GM19238 (cell line): Measurements from ENCODE around the gene UGT1A7.

Source experiments
- DNase-seq: peaks from one replicate; pipeline ENCODE4 v3.0.0; 2011; ENCODE audit warnings: low spot score; ENCODE audit not compliant: insufficient read length

The UGT1A7 gene

DNA sequence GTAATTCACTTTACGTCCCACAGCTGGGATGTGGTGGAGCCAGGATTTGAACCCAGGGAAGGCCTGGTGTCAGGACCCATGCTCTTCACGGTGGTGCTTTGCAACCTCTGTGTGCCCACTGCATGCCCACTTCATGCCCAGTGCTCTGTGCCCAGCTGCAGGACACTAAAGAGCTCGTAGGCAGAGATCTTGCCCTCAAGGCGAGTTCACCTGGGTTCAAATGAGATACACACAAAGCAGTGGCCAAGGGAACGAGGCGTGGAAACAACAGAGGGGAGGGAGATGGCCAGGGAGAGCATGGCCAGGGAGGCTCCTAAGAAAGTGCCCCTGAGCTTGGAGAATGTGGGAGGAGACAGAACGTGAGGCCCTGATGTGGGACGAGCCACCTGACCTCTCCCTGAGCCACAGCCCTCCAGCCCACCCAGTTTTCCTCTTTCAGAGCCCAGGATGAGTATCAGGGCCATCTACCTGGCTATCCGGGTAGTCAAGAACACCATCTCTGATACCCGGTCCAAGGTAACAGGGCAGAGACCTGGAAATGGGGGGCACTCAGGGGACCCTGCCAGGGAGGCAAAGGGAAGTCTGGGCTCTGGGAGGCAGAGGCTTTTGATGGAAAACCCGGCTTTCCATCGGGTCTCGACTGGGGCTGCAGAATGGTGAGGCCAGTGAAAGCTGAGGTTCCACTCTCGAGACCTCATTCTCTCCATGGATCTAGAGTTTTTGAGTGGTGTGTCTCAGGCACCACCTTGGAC is 116.8 kb downstream of the UGT1A7 start:
- DNase-seq: no peak

DNA sequence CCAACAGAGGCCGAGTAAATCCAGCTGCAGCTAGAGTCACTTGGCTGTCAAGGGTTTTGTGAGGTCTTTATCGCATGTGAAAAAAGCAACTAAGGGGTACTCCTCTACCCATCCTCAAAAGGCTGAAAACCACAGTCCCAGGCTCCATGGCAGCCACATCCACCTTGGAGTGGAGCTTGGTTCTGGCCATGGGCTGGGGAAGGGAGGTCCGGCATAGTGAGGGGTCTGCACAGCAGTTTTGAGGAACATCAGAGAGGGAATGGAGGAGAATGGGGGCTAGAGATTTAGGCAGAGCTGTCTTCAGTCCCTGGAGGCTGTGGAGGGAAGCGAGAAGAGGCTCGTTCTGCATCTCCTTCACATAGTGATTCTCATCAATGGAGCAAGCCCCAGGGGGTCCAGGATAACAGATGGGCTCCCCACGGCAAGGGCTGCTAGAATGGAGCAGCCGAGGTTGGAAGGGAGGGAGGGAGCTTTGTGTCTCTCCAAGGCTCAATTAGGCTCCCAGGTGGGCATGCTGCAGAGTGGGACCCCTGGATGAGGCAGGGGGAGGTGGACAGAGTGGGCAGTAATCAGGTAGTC is 117.5 kb downstream of the UGT1A7 start:
- DNase-seq: no peak

DNA sequence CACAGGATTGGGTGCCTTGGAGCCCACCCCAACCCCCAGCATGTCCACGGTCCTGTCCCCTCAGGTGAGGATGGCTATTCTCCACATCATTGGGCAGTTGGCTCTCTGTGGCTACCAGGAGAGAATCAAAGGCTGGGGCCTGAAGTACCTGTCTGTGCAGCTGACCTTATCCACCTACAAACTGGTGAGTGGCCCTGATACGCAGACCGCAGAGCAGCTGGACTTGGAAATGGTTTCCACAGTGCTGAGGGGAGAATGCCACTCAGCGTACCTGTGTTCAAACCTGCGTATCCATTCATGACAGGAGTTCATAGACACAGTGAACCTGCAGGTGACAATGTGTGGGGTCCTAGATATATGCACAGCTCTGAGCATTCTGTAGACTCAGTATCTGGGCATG is 118.0 kb downstream of the UGT1A7 start:
- DNase-seq: no peak

DNA sequence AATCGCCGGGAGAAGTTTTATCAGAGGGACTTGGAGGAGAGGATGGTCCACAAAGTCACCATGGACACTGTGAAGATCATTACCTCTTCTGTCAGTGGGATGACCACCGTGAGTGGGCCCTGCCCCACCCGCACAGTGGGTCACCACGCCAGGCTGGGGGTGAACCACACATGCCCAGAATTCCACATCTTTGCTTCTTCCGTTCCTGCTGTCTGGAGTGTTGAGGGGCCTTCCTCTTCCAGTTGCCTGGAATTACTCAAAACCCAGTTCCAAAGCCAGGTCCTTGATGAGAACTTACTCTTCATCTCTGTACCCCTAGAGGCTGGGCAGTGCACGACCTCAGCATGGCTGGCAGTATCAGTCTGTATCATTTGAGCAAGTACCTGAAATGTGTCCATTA is 118.5 kb downstream of the UGT1A7 start:
- DNase-seq: no peak

DNA sequence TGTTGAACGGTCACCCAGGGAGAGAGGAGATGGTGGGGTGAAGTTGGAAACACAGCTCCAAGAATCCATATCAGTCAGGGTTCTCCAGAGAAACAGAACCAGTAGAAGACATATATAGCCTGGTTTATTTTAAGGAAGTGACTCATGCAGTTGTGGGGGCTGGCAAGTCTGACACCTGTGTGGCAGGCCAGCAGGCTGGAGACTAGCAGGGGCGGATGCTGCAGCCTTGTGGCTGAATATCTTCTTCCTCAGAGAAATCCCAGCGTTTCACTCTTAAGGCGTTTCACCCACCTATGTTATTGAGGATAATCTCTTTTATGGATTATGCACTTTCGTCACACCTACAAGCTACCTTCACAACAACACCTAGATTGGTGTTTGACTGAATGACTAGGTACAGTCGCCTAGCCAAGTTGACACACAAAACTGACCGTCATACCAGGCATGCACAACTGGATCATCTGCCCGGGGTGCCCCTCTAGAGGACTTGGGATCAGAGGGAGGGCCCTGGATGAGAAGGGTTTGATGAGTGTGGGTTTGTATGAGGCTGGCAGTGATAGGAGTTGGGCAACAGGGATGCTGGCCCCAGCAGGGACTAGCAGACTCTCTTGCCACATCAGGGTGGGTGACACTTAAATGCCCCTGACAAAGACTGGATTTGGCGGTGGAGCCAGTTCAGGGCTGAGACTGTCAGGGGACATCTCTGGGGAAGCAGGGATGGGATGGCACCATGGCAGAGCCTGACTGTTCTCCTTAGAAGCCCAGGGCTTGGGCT is 119.8 kb downstream of the UGT1A7 start:
- DNase-seq: no peak

DNA sequence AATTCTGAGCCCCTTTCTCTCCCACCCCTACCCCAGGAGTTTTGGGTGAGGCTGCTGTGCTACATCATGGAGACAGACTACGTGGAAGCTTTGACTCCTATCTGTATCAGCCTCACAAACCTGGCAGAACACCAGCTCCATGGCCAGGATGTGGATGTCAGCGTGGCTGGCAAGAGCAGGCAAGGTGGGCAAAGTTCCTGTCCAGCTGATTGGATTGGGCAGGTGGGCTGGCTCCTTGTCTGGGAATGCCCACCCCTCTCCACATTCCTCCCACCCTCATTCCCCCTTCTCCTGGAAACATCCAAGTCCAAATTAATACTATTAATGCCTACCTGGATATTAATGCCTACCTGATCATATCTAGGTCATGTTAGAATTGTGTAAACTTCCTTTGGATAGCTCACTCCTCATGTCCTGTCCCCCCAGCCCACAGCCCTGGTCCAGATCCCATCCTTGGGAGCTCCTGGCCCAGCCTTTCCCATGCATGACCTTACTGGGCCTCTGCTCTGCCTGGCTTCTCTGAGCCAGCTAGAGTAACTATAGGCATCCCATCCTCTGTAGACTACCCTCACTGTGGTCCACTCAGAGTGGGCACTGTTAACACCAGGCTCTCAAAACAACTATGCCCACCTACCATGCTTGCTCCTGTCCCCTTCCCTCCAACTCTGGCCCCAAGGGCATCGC is 120.6 kb downstream of the UGT1A7 start:
- DNase-seq: no peak

DNA sequence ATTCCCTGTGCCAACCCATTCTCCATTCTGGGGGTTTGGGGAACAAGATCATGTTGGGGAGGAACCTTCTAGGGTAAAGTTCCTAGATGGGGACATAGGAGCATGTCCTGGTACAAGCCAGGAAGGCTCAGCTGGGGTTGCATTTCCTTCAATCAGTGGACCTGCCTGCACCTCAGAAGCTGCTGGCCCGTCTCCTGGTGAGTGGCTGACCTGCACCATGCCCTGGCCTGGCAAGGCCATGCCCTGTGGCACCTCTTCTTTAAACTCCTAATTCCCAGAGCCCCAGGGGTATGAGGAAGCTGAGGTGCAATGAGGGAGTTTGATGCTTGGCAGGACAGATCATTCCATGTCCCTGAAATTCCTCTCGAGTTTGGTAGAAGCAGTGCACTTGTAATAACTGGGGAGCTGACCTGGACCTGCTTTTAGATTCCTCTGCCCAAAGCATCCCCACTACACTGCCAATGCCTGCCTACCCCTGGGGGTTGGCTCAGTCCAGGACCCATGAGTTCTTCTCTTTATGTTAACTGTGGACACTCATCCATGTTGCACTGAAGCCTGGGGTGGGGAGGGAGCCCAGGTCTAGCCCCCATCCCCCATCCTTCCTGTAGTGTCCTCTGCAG is 121.7 kb downstream of the UGT1A7 start:
- no peak for DNase-seq

DNA sequence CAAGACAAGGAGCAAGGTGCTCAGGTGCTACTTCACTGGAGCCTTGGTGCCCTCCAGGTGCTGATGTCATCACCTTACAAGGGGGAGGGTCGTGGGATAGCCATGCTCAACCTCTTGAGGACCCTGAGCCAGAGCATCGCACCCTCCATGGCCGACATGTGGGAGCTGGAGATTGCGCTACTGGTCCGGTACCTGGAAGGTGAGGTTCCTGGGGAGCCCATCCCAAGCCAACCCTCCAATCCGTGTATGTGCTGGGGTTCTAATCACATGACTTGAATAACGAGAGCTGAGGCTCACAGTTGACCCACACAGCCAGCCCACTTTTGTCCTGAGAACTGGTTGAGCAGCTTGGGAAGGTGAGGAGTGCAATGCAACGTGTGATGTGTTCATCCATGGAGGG is 122.3 kb downstream of the UGT1A7 start:
- no peak for DNase-seq

DNA sequence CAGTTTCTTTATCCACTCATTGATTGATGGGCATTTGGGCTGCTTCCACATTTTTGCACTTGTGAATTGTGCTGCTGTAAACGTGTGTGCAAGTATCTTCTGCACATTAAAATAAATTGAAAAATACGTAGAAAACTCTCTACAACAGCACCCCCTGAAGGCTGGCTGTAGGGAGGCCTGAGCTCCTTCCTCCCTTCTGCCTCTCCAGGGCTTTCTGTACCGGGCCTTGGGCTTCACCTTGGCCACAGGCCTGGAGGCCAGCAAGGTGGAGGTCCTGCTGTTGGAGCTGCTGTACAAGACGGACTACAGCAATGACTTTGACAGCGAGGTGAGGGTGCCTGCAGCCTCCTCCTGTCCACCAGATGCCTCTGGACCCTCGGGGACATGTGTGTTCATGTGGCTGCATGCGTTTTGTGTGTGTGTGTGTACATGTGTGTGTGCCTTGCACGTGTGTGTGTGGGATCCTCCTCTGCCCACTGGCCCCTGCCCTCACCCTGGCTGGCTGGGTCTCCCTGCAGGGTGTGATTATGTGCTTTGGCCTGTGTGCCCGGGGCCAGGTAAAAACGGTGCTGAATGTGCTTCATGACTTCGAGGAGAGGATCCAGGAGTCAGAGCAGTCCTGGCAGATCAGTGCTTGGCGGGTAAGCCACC is 125.6 kb downstream of the UGT1A7 start:
- DNase-seq: no peak

DNA sequence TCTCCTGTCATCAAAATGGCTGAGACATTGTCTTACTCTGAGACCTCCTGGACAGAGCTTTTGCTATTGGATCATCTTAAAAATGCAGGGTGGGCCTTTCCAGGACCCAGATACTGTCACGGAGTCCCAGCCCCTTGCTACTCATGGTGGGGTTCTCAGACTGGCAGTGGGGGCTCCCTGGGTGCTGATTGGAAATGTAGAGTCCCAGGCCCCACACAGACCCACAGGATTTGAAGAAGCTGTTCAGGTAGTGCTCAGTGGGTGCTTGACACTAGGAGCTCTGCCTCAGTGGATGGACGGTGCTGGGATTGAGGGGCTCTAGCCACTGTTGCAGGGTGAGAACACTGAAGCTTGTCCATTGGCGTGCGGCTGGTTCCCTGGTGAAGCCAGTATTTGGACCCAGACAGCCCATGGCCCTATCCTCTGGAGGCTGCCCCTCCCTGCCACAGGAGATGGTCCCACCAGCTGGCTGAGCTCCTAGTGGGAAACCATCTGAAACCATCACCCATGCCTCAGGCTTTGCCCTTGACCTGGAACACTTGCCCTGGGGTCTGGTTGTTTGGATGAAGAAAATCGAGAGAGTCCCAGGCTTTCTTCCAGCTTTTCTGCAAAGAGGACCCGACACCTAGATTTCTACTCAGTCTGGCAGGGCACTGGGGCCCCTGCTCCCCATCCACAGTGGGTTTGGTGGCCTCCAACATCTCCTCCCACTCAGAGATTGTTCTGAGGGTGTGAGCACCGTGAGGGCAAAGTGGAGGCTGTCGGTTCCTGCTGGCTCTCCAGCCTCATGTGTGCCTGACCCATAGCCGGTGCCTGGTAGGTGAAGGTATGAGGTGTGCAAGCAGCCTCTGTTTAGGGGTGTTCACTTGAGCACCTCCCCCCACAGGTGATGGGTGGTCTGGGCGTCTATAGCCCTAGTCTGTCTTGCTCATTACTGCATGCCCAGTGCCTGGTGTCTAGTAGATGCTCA is 126.5 kb downstream of the UGT1A7 start:
- no peak for DNase-seq

DNA sequence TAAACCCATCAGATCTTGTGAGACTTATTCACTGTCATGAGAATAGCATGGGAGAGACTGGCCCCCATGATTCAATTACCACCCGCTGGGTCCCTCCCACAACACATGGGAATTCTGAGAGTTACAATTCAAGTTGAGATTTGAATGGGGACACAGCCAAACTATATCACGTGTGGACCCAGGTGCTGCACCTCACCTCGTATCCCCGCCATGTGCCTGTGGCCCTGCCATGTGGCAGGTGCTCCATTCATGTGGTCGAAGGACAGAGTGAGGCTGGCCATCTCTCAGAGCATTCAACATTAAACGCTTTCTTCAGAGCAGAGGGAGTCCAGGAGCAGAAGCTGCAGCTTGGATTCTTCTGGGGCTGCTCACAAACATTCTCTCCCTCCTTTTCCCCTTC is 128.7 kb downstream of the UGT1A7 start:
- DNase-seq: no peak

DNA sequence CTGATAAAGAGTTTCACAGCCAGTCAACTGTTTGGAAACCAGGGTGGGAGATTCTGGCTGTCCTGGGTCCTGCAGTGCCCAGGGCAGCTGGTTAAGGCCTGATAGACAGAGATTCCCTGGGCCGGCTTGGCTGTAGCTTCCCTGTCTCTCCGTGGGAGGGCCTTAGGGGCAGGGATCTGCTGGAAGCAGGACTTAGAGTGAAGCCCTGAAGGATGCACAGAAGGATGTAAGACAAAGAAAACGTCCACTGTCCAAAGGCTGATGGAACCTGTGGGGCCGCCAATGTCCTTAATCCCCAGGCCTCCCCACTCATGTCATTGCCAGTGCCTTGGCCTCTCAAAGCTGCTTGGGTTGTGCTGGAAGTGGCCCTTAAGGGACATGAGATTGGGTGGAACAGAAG is 129.4 kb downstream of the UGT1A7 start:
- DNase-seq: no peak

DNA sequence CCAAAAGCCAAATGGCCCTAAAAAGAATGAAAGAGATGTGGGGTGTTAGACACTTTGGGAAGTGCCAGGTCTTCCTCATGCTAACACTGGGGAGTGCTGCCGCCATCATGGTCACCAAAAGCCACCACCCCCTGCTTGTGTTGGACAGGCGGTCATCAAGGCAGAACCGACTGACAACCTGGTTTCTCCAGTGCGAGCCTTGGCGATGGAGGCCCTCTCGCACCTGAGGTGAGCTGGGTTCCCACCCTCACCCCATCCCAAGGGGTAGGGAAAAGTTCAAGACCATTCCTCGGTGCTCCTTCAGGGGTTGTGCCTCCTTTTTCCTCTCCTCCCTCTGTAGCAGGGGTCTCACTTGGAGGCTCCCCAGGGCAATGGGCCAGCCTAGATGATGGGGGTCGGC is 130.0 kb downstream of the UGT1A7 start:
- DNase-seq: no peak

DNA sequence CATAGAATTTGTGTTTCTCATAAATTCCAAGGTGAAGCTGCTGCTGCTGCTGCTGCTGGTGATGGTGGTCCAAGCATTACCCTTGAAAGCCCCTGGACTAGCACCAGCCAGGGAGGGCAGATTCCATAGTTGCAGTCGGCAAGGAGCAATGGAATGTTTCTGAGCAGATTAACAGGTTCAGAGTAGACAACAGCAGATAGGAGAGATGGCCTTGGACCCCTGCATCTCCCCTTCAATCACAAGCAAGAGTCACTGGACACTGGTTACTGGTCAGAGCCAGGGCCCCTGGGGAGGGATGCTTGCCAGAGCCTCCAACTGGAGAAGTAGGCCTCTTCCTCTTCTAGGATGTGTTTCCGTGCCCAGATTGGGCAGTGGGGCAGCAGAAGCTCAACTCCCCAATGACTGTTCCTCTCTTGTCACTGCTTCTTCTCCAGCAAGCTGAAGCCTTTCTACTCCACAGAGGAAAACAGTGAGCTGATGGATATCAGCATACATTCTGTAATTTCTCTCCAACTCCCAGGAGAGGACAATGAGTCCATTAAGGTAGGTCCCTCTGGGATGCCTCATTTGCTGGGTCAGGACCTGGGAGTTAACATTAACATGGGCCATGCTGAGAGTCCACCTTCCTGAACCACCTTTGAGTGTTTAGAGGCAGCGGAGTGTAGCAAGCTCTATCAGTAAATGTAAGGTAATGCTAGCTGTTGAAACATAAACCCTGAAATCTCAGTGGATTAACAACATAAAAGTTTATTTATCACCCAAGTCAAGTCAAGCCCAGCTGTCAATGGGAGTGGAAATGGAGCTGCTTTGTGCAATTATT is 131.7 kb downstream of the UGT1A7 start:
- DNase-seq: no peak

DNA sequence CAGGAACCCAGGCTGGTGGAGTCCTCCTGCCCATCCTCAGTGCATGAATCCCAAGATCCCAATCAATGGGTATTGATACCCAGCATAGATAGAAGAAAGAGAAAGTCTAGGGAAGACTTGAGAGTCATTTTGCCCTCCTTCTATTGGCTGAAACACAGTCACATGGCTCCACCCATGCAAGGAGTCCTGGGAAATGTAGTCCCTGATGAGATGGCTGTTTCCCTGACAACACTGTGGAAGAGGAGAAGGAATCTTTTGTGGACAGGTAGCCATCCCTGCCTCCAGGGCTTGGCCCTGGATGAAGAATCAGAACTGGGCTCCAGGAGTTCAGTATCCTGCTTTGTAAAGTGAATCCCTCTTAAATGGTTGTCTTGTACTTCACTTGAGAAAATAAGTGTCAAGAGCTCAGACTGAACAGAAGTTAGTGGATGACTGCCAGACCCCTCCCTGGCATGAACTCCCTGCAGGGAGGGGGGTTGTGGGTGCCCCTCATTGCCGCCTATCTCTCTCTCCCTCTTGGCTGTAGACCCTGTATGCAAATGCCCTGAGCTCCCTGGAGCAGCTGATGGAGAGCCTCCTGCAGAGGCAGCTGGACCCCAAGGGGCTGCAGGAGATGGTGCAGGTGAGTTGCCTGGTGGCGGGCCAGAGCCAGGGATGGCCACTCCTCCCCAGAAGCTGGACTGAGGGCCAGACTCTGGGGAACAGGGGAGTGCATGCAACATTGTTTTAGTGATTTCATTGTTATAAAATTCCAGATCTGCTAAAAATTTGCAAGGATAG is 132.5 kb downstream of the UGT1A7 start:
- no peak for DNase-seq

DNA sequence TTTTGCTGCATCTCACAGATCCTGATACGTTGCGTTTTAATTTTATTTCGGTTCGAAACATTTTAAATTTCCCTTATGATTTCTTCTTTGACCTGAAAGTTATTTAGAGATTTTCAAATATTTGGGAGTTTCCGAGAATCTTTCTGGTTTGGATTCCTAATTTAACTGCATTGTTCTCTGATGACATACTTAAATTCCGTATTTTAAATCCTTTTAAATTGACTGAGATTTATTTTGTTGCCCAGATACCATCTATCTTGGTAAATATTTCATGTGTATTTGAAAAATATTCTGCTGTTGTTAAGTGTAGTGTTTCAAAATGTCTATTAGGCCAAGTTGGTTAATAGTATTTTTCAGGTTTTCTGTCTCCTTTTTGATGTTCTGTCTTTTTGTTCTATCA is 134.2 kb downstream of the UGT1A7 start:
- no peak for DNase-seq

DNA sequence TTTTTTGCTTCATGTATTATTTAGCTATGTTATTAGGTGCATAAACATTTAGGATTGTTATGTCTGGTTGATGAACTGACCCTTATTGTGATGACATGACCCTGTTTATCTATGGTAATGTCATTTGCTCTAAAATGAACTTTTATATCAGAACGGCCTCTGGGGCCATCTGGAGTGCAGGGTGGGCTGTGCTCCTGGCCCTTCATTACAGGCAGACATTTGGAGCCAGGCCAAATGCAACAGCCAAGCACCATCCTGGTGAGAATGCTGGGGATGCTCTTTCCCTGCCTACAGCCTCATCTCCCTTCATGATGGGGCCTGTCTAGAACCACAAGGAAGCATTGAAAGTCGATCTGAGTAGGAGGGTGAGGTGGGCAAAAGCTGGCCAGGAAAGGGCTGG is 134.6 kb downstream of the UGT1A7 start:
- DNase-seq: no peak

DNA sequence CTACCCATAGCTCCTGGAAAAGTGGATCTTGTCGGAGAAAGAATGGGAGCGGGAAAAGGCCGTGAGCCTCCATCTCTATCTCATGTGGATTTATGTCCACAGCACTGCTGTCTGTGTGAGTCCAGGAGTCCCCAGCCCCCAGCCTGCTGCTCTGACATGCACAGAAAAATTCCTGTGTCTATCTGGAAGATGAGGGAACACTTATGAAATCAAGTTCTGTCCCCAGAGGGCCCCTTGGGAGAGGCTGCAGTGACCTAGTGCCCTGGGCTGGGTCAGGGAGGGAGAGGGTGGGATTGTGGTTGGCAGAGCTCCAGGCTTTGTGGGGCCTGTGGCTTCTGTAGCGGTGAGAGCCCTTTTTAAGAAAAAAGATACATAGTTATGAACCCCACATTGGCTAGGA is 135.1 kb downstream of the UGT1A7 start:
- no peak for DNase-seq
